ENCODE measurements around the gene ZG16B. TPM values are rescaled to one million over a fixed set of nuclear protein-coding genes. Genes with fewer than 3 reads are reported as not detected.

ZG16B gene
- total RNA-seq, 1 experiment from 2014 or later = 8.6 TPM

DNA sequence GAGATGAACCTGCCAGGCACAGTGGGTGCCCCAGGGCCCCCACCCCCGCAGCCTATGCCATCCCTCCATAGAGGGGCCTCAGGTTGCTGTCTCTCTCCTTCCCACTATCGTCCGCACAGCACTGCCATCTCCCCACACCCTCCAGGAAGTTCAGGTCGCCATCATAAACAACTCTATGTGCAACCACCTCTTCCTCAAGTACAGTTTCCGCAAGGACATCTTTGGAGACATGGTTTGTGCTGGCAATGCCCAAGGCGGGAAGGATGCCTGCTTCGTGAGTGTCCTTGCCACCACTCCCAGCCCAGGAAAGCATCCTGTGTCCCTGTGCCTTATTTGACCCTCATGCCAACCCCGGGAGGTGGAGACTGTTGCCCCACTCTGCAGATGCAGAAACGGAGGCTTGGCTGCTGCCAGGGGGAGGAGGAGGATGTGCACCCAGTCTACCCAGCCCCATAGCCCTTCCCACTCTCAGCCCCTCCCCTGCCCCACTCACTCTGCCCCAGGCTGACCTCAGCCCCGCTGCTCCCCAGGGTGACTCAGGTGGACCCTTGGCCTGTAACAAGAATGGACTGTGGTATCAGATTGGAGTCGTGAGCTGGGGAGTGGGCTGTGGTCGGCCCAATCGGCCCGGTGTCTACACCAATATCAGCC is 9.1 kb upstream of the ZG16B start:
- Histone ChIP-seq H2AFZ (ENCODE audit: low read length) (no peak overlapping the region), H4K20me1 (ENCODE audit: low read length) (no peaks in the 10 kb centered on the region), H3K4me3 (ENCODE audit: low read length) (no peak overlapping the region), H3K4me2 (ENCODE audit: low read length) (no peak overlapping the region), H3K27ac (ENCODE audit: low read length) (no peak overlapping the region), H3F3A (ENCODE audit: low read length, unreplicated experiment) (no peaks in the 10 kb centered on the region), H3K9ac (ENCODE audit: low read length) (no peak overlapping the region), H3K9me3 (ENCODE audit: low read length) (no peaks in the 10 kb centered on the region), H3K4me1 (ENCODE audit: insufficient read depth, low read length) (no peaks in the 10 kb centered on the region), H3K9me2 (replicated peaks; ENCODE audit: low read length) (no peaks in the 10 kb centered on the region), H3K36me3 (ENCODE audit: low read depth, low read length) (no peaks in the 10 kb centered on the region), H3K27me3 (ENCODE audit: low read length) (no peaks in the 10 kb centered on the region), H3K79me2 (ENCODE audit: low read length) (no peaks in the 10 kb centered on the region)
- no peak for ATAC-seq
- CTCF ChIA-PET = no interaction called here
- intact Hi-C loops (cut with micrococcal nuclease) = loop anchor here (10.0 kb wide), 1 partner anchor 46 kb away; the partner anchor contains the start of gene ELOB
- BruUV-seq (replicated peaks) = no TSS peak
- TF ChIP-seq EZH2 (IDR thresholded peaks at IDR 0.05; ENCODE audit: low read length, unreplicated experiment) (no peak), EZH2phosphoT487 (IDR thresholded peaks at IDR 0.05; ENCODE audit: borderline replicate concordance, low read length) (no peak)
- TF ChIP-seq, protein P1, sequence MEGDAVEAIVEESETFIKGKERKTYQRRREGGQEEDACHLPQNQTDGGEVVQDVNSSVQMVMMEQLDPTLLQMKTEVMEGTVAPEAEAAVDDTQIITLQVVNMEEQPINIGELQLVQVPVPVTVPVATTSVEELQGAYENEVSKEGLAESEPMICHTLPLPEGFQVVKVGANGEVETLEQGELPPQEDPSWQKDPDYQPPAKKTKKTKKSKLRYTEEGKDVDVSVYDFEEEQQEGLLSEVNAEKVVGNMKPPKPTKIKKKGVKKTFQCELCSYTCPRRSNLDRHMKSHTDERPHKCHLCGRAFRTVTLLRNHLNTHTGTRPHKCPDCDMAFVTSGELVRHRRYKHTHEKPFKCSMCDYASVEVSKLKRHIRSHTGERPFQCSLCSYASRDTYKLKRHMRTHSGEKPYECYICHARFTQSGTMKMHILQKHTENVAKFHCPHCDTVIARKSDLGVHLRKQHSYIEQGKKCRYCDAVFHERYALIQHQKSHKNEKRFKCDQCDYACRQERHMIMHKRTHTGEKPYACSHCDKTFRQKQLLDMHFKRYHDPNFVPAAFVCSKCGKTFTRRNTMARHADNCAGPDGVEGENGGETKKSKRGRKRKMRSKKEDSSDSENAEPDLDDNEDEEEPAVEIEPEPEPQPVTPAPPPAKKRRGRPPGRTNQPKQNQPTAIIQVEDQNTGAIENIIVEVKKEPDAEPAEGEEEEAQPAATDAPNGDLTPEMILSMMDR (conservative IDR thresholded peaks at IDR 0.05; ENCODE audit: low read depth, low read length) = no peak
- POLR2A ChIA-PET (ENCODE audit: unreplicated experiment) = no interaction called here
- no peak for DNase-seq

DNA sequence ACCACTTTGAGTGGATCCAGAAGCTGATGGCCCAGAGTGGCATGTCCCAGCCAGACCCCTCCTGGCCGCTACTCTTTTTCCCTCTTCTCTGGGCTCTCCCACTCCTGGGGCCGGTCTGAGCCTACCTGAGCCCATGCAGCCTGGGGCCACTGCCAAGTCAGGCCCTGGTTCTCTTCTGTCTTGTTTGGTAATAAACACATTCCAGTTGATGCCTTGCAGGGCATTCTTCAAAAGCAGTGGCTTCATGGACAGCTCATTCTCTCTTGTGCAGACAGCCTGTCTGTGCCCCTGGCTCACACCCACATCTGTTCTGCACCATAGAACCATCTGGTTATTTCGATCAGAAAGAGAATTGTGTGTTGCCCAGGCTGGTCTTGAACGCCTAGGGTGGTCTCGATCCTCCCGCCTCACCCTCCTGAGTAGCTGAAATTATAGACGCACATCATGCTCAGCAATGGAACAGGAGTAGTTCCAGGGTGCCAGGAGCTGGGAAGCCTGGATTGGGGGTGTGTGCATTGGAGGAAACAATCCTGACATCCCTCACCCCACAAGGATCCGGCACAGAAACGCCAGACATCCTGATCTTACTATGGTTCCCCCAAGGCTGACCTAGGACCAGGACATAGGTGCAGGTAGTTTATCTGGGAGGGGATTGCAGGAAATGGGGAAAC is 8.5 kb upstream of the ZG16B start:
- Histone ChIP-seq H3K27ac (ENCODE audit: low read length) (no peak overlapping the region), H3F3A (ENCODE audit: low read length, unreplicated experiment) (no peaks in the 10 kb centered on the region), H3K9me2 (replicated peaks; ENCODE audit: low read length) (no peaks in the 10 kb centered on the region), H3K4me1 (ENCODE audit: insufficient read depth, low read length) (no peaks in the 10 kb centered on the region), H3K36me3 (ENCODE audit: low read depth, low read length) (no peaks in the 10 kb centered on the region), H3K9me3 (ENCODE audit: low read length) (no peaks in the 10 kb centered on the region), H3K9ac (ENCODE audit: low read length) (no peak overlapping the region), H3K27me3 (ENCODE audit: low read length) (no peaks in the 10 kb centered on the region), H3K79me2 (ENCODE audit: low read length) (no peaks in the 10 kb centered on the region), H3K4me3 (ENCODE audit: low read length) (no peak overlapping the region), H4K20me1 (ENCODE audit: low read length) (no peaks in the 10 kb centered on the region), H3K4me2 (ENCODE audit: low read length) (no peak overlapping the region), H2AFZ (ENCODE audit: low read length) (no peak overlapping the region)
- ATAC-seq (no peak), DNase-seq (no peak)
- ChIA-PET POLR2A (ENCODE audit: unreplicated experiment) (no interaction called here), CTCF (no interaction called here)
- TF ChIP-seq EZH2phosphoT487 (IDR thresholded peaks at IDR 0.05; ENCODE audit: borderline replicate concordance, low read length) = no peak
- TF ChIP-seq, protein P1 (conservative IDR thresholded peaks at IDR 0.05; ENCODE audit: low read depth, low read length) = no peak
- no peak for TF ChIP-seq EZH2 (IDR thresholded peaks at IDR 0.05; ENCODE audit: low read length, unreplicated experiment)
- no TSS peak for BruUV-seq (replicated peaks)
- intact Hi-C loops (cut with micrococcal nuclease) = loop anchor here (10.0 kb wide), 1 partner anchor 47 kb away; the partner anchor contains the start of gene ELOB

DNA sequence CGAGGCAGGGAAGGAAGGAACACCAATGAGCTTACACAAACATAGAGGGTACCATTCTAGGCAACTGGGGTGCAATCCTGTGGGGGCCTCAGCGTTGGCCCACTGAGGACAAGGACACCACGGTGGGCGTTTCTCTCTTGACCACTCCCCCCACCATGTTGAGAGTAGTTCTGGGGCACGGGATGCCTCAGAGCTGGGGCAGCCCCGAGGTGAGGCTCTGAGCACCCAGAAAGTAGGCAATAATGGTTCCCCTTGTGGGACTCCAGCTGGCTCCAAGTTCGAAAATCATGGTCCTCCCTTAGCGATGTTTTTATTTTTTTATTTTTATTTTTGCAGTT is 8.0 kb upstream of the ZG16B start:
- Histone ChIP-seq H3K4me2 (ENCODE audit: low read length) (no peak overlapping the region), H3F3A (ENCODE audit: low read length, unreplicated experiment) (no peaks in the 10 kb centered on the region), H3K27me3 (ENCODE audit: low read length) (no peaks in the 10 kb centered on the region), H4K20me1 (ENCODE audit: low read length) (no peaks in the 10 kb centered on the region), H3K9me3 (ENCODE audit: low read length) (no peaks in the 10 kb centered on the region), H3K36me3 (ENCODE audit: low read depth, low read length) (no peaks in the 10 kb centered on the region), H3K79me2 (ENCODE audit: low read length) (no peaks in the 10 kb centered on the region), H3K9me2 (replicated peaks; ENCODE audit: low read length) (no peaks in the 10 kb centered on the region), H3K9ac (ENCODE audit: low read length) (no peak overlapping the region), H3K4me3 (ENCODE audit: low read length) (no peak overlapping the region), H3K27ac (ENCODE audit: low read length) (no peak overlapping the region), H3K4me1 (ENCODE audit: insufficient read depth, low read length) (no peaks in the 10 kb centered on the region), H2AFZ (ENCODE audit: low read length) (no peak overlapping the region)
- intact Hi-C loops (cut with micrococcal nuclease) = loop anchor here (10.0 kb wide), 1 partner anchor 47 kb away; the partner anchor contains the start of gene ELOB
- DNase-seq (no peak), ATAC-seq (no peak)
- ChIA-PET POLR2A (ENCODE audit: unreplicated experiment) (no interaction called here), CTCF (no interaction called here)
- TF ChIP-seq EZH2phosphoT487 (IDR thresholded peaks at IDR 0.05; ENCODE audit: borderline replicate concordance, low read length) = no peak
- TF ChIP-seq, protein P1 (conservative IDR thresholded peaks at IDR 0.05; ENCODE audit: low read depth, low read length) = no peak
- TF ChIP-seq EZH2 (IDR thresholded peaks at IDR 0.05; ENCODE audit: low read length, unreplicated experiment) = no peak
- BruUV-seq (replicated peaks) = no TSS peak

All from PC-3 (cell line).